ENCODE measurements around the gene HOXD9.

- no peak for TF ChIP-seq YY1 (IDR thresholded peaks at IDR 0.05; ENCODE audit: insufficient read depth, insufficient read length)
- TF ChIP-seq ZNF274 (IDR thresholded peaks at IDR 0.05; ENCODE audit: low read depth, low read length) = no peak
Measured at GRCh38 chr2:176095421-176095820, 27.1 kb upstream of the HOXD9 start.
